A549 (cell line): ENCODE measurements around the gene RTL1. TPM values are rescaled to one million over a fixed set of nuclear protein-coding genes. Genes with fewer than 3 reads are reported as not detected.

ENCODE experiments used
- ATAC-seq, 2 experiments: fragments of 200-7000 bp in 1 of 2; fragments of >200 bp in 1 of 2; cut with Nextera tagmentation in 1 of 2; cut with Tn5 transposase in 1 of 2; 3 replicates each; pipeline versions ENCODE4 v1.8.0 to v1.9.1; 2018 to 2020; ENCODE audit warnings: mild to moderate bottlenecking in 1 of 2, moderate library complexity in 1 of 2
- CTCF ChIA-PET: fragments of 300-600 bp; sonication (Branson Sonifier 250); formaldehyde crosslinking; extraction: SDS; loops from one replicate; lab custom pipeline; 2021; ENCODE audit warnings: antibody characterized with exemption, inconsistent platforms; lab: Yijun Ruan, JAX
- POLR2A ChIA-PET: fragments of 350-600 bp; formaldehyde crosslinking; extraction: SDS; loops from one replicate; lab custom pipeline; 2021; ENCODE audit warnings: antibody characterized with exemption, inconsistent platforms; lab: Yijun Ruan, JAX
- DNase-seq, 2 experiments: peaks; one replicate each; pipeline versions ENCODE4 v3.0.0 to v3.0.0-alpha.2; 2011 to 2016; ENCODE audit warnings: low read depth in 1 of 2, low spot score in 1 of 2
- FAIRE-seq: peaks from 2 replicates; lab custom pipeline; 2011; peaks lifted over from hg19 to GRCh38; lab: Jason Lieb, UNC
- H3K27ac ChIP-seq, 2 experiments: fragments of >200 bp; sonication (Bioruptor Twin); formaldehyde crosslinking; 3 replicates each; pipeline ENCODE4 v1.5.1; 2016 to 2017
- H3K4me1 ChIP-seq: fragments of >200 bp; sonication (Bioruptor Twin); formaldehyde crosslinking; 3 replicates; pipeline ENCODE4 v1.6.1; 2016
- H3K4me2 ChIP-seq: fragments of >200 bp; sonication (Bioruptor Twin); formaldehyde crosslinking; 3 replicates; pipeline ENCODE4 v1.6.1; 2016
- H3K4me3 ChIP-seq: fragments of >200 bp; sonication (Bioruptor Twin); formaldehyde crosslinking; 3 replicates; pipeline ENCODE4 v1.5.1; 2016
- H3K9me3 ChIP-seq: fragments of >200 bp; sonication (Bioruptor Twin); formaldehyde crosslinking; 3 replicates; pipeline ENCODE4 v1.6.1; 2016
- CEBPB ChIP-seq, 2 experiments: fragments of >200 bp in 1 of 2; sonication (Bioruptor Twin) in 1 of 2; formaldehyde crosslinking in 1 of 2; IDR thresholded peaks; 2 replicates each; pipeline ENCODE4 v1.6.1; 2012 to 2016
- EP300 ChIP-seq, 2 experiments: fragments of >200 bp; sonication (Bioruptor Twin); formaldehyde crosslinking; IDR thresholded peaks; 2 replicates in 1 of 2; 3 replicates in 1 of 2; pipeline ENCODE4 v1.6.1; 2016 to 2017
- ESRRA ChIP-seq: fragments of 150-350 bp; IDR thresholded peaks from 2 replicates; pipeline ENCODE4 v1.6.1; 2014; ENCODE audit warnings: mild to moderate bottlenecking, low read length, borderline replicate concordance
- FOXS1 ChIP-seq: fragments of 250-450 bp; sonication (Bioruptor Pico); IDR thresholded peaks from 2 replicates; pipeline ENCODE4 v1.5.0; 2020; ENCODE audit warnings: mild to moderate bottlenecking, moderate library complexity
- HDAC2 ChIP-seq: fragments of 200-600 bp; sonication (generic); IDR thresholded peaks from 2 replicates; pipeline ENCODE4 v1.6.1; 2016
- MAZ ChIP-seq: fragments of 150-350 bp; IDR thresholded peaks from 2 replicates; pipeline ENCODE4 v1.6.1; 2014; ENCODE audit warnings: antibody characterized with exemption, low read depth, low read length, borderline replicate concordance
- NPAS2 ChIP-seq: fragments of 250-450 bp; sonication (Bioruptor Pico); IDR thresholded peaks from 2 replicates; pipeline ENCODE4 v1.8.0; 2022; ENCODE audit warnings: mild to moderate bottlenecking, moderate library complexity, borderline replicate concordance
- NR3C1 ChIP-seq: fragments of >200 bp; sonication (Bioruptor Twin); formaldehyde crosslinking; IDR thresholded peaks from 3 replicates; pipeline ENCODE4 v1.6.1; 2017
- RARB ChIP-seq: fragments of 250-450 bp; sonication (Bioruptor Pico); IDR thresholded peaks from 2 replicates; pipeline ENCODE4 v1.8.0; 2021; ENCODE audit warnings: mild to moderate bottlenecking, moderate library complexity
- WGBS: methylation state at CpG from one replicate; pipeline ENCODE4 v1.1.6; 2017; ENCODE audit errors: missing lambda C conversion rate; 5-methylcytosine and 5-hydroxymethylcytosine counted together
- polyA plus RNA-seq, 4 experiments: library from polyadenylated mRNA; depleted of rRNA in 3 of 4; stranded (reverse); fragments of >200 nt; fragmentation: RNase III in 1 of 4; extraction: RNeasy Plus Mini Kit Qiagen cat#74134 plus additional on column Dnase treatment in 1 of 4; gene quantifications; 2 replicates in 3 of 4; 3 replicates in 1 of 4; pipeline ENCODE4 v1.2.3, GENCODE V29; 2011 to 2017
- small RNA-seq, 6 experiments: library from RNA; depleted of rRNA; stranded (forward); fragments of <200 nt; gene quantifications; one replicate each; pipeline ENCODE3, GENCODE V24; 2012
- TF ChIP-seq, protein P1 (sequence below): fragments of 150-350 bp; IDR thresholded peaks from 2 replicates; pipeline ENCODE4 v1.6.1; 2014; ENCODE audit warnings: low read depth, mild to moderate bottlenecking, low read length
- TF ChIP-seq, protein P2 (sequence below): fragments of 200-600 bp; sonication (generic); IDR thresholded peaks from 2 replicates; pipeline ENCODE4 v1.6.1; 2016; ENCODE audit warnings: antibody characterized with exemption, mild to moderate bottlenecking, moderate library complexity

RTL1 gene
- polyA plus RNA-seq, 2 of the 4 experiments (the other 2 are of a cell fraction): 0.01 TPM; not detected in 1

DNA sequence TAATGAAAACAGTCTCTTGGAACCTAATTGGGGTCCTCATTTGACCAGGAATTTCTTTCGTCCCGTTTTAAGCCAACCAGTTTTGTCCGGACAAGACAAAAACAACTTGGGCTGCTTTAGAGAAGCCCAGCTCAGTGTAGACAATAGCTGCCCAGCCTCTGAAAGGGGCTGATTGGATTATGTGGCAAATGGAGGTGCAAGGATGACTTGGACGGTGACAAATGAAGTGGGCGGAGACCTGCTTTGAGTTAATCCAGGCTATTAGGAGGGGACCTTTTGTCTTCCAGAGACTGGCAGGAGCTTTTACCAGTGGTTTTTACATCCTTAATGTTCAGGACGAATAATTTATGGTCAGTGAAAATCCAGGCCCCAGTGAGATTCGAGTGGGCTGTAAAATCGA, 72.8 kb downstream of the RTL1 start:
- 79% methylated on average over 8 of the region's 8 CpGs for WGBS
- FAIRE-seq: no peak
- no peak for DNase-seq
- Histone ChIP-seq H3K4me3 (no peak overlapping the region), H3K9me3 (peaks cover 5% of the 10 kb centered on the region; the same call in 1 of the 3 replicates), H3K4me1 (no peaks in the 10 kb centered on the region), H3K4me2 (no peak overlapping the region), H3K27ac (no peak overlapping the region)
- TF ChIP-seq NPAS2 (no peak), NR3C1 (no peak), MAZ (no peak), FOXS1 (no peak), ESRRA (no peak), HDAC2 (no peak), CEBPB (IDR thresholded peaks at IDR 0.05) (no peak), EP300 (IDR thresholded peaks at IDR 0.05) (no peak), RARB (no peak)
- TF ChIP-seq, protein P1, sequence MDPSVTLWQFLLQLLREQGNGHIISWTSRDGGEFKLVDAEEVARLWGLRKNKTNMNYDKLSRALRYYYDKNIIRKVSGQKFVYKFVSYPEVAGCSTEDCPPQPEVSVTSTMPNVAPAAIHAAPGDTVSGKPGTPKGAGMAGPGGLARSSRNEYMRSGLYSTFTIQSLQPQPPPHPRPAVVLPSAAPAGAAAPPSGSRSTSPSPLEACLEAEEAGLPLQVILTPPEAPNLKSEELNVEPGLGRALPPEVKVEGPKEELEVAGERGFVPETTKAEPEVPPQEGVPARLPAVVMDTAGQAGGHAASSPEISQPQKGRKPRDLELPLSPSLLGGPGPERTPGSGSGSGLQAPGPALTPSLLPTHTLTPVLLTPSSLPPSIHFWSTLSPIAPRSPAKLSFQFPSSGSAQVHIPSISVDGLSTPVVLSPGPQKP: no peak
- TF ChIP-seq, protein P2, sequence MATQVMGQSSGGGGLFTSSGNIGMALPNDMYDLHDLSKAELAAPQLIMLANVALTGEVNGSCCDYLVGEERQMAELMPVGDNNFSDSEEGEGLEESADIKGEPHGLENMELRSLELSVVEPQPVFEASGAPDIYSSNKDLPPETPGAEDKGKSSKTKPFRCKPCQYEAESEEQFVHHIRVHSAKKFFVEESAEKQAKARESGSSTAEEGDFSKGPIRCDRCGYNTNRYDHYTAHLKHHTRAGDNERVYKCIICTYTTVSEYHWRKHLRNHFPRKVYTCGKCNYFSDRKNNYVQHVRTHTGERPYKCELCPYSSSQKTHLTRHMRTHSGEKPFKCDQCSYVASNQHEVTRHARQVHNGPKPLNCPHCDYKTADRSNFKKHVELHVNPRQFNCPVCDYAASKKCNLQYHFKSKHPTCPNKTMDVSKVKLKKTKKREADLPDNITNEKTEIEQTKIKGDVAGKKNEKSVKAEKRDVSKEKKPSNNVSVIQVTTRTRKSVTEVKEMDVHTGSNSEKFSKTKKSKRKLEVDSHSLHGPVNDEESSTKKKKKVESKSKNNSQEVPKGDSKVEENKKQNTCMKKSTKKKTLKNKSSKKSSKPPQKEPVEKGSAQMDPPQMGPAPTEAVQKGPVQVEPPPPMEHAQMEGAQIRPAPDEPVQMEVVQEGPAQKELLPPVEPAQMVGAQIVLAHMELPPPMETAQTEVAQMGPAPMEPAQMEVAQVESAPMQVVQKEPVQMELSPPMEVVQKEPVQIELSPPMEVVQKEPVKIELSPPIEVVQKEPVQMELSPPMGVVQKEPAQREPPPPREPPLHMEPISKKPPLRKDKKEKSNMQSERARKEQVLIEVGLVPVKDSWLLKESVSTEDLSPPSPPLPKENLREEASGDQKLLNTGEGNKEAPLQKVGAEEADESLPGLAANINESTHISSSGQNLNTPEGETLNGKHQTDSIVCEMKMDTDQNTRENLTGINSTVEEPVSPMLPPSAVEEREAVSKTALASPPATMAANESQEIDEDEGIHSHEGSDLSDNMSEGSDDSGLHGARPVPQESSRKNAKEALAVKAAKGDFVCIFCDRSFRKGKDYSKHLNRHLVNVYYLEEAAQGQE: no peak
- no peak for ATAC-seq
- POLR2A ChIA-PET: no interaction called here
- CTCF ChIA-PET: interaction anchor here (0.7 to 1.5 kb wide), 2 partner anchors 337 to 391 kb away, joined by 3 to 4 read pairs; no protein-coding TSS in a partner anchor

Small RNA genes lying within 50 kb of the gene (small RNA-seq; reads per million reads assigned to genes)
- 0 reads per million in 6 experiments for gene MIR127
- gene MIR136: 0 reads per million in 6 experiments
- gene MIR337: 2.1 to 340 (median 199) reads per million in 6 experiments
- gene MIR370: 0.95 to 64.1 (median 32.5) reads per million in 6 experiments
- gene MIR431: 0 reads per million in 6 experiments
- 0 reads per million in 6 experiments for gene MIR432
- gene MIR433: 0 reads per million in 6 experiments
- 2.8 to 164 (median 113) reads per million in 6 experiments for gene MIR493
- 0 reads per million in 6 experiments for gene RF02145
- gene SNORD112: 0 to 5.2 (median 0.59) reads per million in 6 experiments
- gene SNORD113-1: 0 reads per million in 6 experiments
- gene SNORD113-2: 0 reads per million in 6 experiments
- 0 to 105 (median 14.7) reads per million in 6 experiments for gene SNORD113-3
- 1.4 to 252 (median 9.5) reads per million in 6 experiments for gene SNORD113-4
- 7.6 to 902 (median 79.7) reads per million in 6 experiments for gene SNORD113-5
- gene SNORD113-6: 0 to 184 (median 15.1) reads per million in 6 experiments
- gene SNORD113-7: 4.5 to 1,057 (median 125) reads per million in 6 experiments
- 30.9 to 2,420 (median 351) reads per million in 6 experiments for gene SNORD113-8
- gene SNORD113-9: 0 to 337 (median 26.9) reads per million in 6 experiments
- gene SNORD114-1: 0.35 to 1,158 (median 73.3) reads per million in 6 experiments
- gene SNORD114-2: 0 reads per million in 6 experiments
- gene SNORD114-3: 0 to 127 (median 3.9) reads per million in 6 experiments

Other genes starting within 250 kb of the RTL1 start
- 0.13 TPM in 1 of 2 replicates, not detected in the other for gene DLK1, start 176.8 kb downstream of the RTL1 start, polyA plus RNA-seq (2011; rRNA removed)
- 0.06 to 0.08 TPM in 2 of 3 replicates, not detected in the other for gene DLK1, start 176.8 kb downstream of the RTL1 start, polyA plus RNA-seq (2017; fragmentation: RNase III; extraction: RNeasy Plus Mini Kit Qiagen cat#74134 plus additional on column Dnase treatment)
- gene MEG3, start 77.6 kb downstream of the RTL1 start, polyA plus RNA-seq (2011; rRNA removed): 27.0 and 38.0 TPM in 2 replicates
- gene MEG3, start 77.6 kb downstream of the RTL1 start, polyA plus RNA-seq (2017; fragmentation: RNase III; extraction: RNeasy Plus Mini Kit Qiagen cat#74134 plus additional on column Dnase treatment): 56.7 to 66.4 TPM (median 57.8 TPM) in 3 replicates